WTC11 (cell line): ENCODE results near the gene IGFBP5. TPM values are rescaled to one million over a fixed set of nuclear protein-coding genes. Genes with fewer than 3 reads are reported as not detected.

Experiments
- ATAC-seq: fragments of 200-7000 bp; cut with Tn5 transposase; 2 replicates; pipeline ENCODE4 v1.10.0; 2021; ENCODE audit warnings: mild to moderate bottlenecking, moderate library complexity
- CTCF ChIA-PET: fragments of 300-600 bp; sonication (Branson Sonifier 250); formaldehyde crosslinking; loops from one replicate; lab custom pipeline; 2021; ENCODE audit warnings: antibody characterized with exemption; lab: Charles Lee
- POLR2A ChIA-PET: fragments of 350-600 bp; sonication (Branson Sonifier 250); formaldehyde crosslinking; loops from one replicate; lab custom pipeline; 2021; ENCODE audit warnings: antibody characterized with exemption; lab: Charles Lee
- DNase-seq: peaks from one replicate; pipeline ENCODE4 v3.0.0; 2021; ENCODE audit warnings: low spot score
- H3K27ac Mint-ChIP-seq: 2 replicates; pipeline ENCODE4 v1.8.0; 2021; ENCODE audit warnings: mixed read lengths
- H3K27me3 Mint-ChIP-seq: 2 replicates; pipeline ENCODE4 v1.8.0; 2021; ENCODE audit warnings: low read depth, mild to moderate bottlenecking, moderate library complexity, mixed read lengths
- H3K36me3 Mint-ChIP-seq: 2 replicates; pipeline ENCODE4 v1.8.0; 2021; ENCODE audit warnings: mixed read lengths
- H3K4me1 Mint-ChIP-seq: 2 replicates; pipeline ENCODE4 v1.8.0; 2022; ENCODE audit warnings: mixed read lengths
- H3K4me3 Mint-ChIP-seq: 2 replicates; pipeline ENCODE4 v1.8.0; 2021; ENCODE audit warnings: mild to moderate bottlenecking, moderate library complexity, mixed read lengths
- H3K9me3 Mint-ChIP-seq: 2 replicates; pipeline ENCODE4 v1.8.0; 2021; ENCODE audit warnings: mixed read lengths
- ESRRA ChIP-seq: sonication (generic); formaldehyde crosslinking; IDR thresholded peaks from 2 replicates; pipeline ENCODE4 v1.8.1; 2022; ENCODE audit warnings: mild to moderate bottlenecking, missing genetic modification reagents, borderline replicate concordance
- FOXP1 ChIP-seq: sonication (generic); formaldehyde crosslinking; IDR thresholded peaks from 2 replicates; pipeline ENCODE4 v1.8.0; 2022; ENCODE audit warnings: missing genetic modification reagents, mild to moderate bottlenecking, moderate library complexity, borderline replicate concordance
- MXD4 ChIP-seq: fragments of 250-450 bp; sonication (Bioruptor Pico); IDR thresholded peaks from 2 replicates; pipeline ENCODE4 v1.8.0; 2021; ENCODE audit warnings: mild to moderate bottlenecking, moderate library complexity, borderline replicate concordance
- NR2C2 ChIP-seq: sonication (generic); formaldehyde crosslinking; IDR thresholded peaks from 2 replicates; pipeline ENCODE4 v1.8.0; 2022; ENCODE audit warnings: mild to moderate bottlenecking, missing genetic modification reagents
- RORB ChIP-seq: fragments of 250-450 bp; sonication (Bioruptor Pico); IDR thresholded peaks from 2 replicates; pipeline ENCODE4 v1.9.0; 2021; ENCODE audit warnings: mild to moderate bottlenecking
- SMAD4 ChIP-seq: sonication (generic); formaldehyde crosslinking; IDR thresholded peaks from 2 replicates; pipeline ENCODE4 v1.8.0; 2022; ENCODE audit warnings: mild to moderate bottlenecking, missing genetic modification reagents
- ZNF416 ChIP-seq: fragments of 250-450 bp; sonication (Bioruptor Pico); IDR thresholded peaks from 2 replicates; pipeline ENCODE4 v1.9.0; 2021; ENCODE audit warnings: mild to moderate bottlenecking, inconsistent platforms
- ZNF671 ChIP-seq: fragments of 250-450 bp; sonication (Bioruptor Pico); IDR thresholded peaks from 2 replicates; pipeline ENCODE4 v1.8.0; 2021; ENCODE audit warnings: mild to moderate bottlenecking
- total RNA-seq: library from RNA; stranded (reverse); gene quantifications from 3 replicates; pipeline ENCODE4 v1.2.3, GENCODE V29; 2021
- TF ChIP-seq, protein P1 (sequence below): sonication (generic); formaldehyde crosslinking; IDR thresholded peaks from 2 replicates; pipeline ENCODE4 v1.8.1; 2023; ENCODE audit warnings: mild to moderate bottlenecking, missing genetic modification reagents, borderline replicate concordance
- TF ChIP-seq, protein P2 (sequence below): sonication (generic); formaldehyde crosslinking; IDR thresholded peaks from 2 replicates; pipeline ENCODE4 v1.8.0; 2023; ENCODE audit warnings: missing genetic modification reagents
- TF ChIP-seq, protein P3 (sequence below): sonication (generic); formaldehyde crosslinking; IDR thresholded peaks from 2 replicates; pipeline ENCODE4 v1.8.0; 2022; ENCODE audit warnings: missing genetic modification reagents
- TF ChIP-seq, protein P4 (sequence below): fragments of 250-450 bp; sonication (Bioruptor Pico); IDR thresholded peaks from 2 replicates; pipeline ENCODE4 v1.9.0; 2021; ENCODE audit warnings: mild to moderate bottlenecking
- TF ChIP-seq, protein P5 (sequence below): sonication (generic); formaldehyde crosslinking; conservative IDR thresholded peaks from 2 replicates; pipeline ENCODE4 v1.8.1; 2022; ENCODE audit warnings: mild to moderate bottlenecking, missing genetic modification reagents
- TF ChIP-seq, protein P6 (sequence below): sonication (generic); formaldehyde crosslinking; IDR thresholded peaks from 2 replicates; pipeline ENCODE4 v1.8.1; 2023; ENCODE audit warnings: mild to moderate bottlenecking, missing genetic modification reagents, moderate library complexity

The IGFBP5 gene
- total RNA-seq, 1 experiment from 2014 or later = 5.3 TPM

DNA sequence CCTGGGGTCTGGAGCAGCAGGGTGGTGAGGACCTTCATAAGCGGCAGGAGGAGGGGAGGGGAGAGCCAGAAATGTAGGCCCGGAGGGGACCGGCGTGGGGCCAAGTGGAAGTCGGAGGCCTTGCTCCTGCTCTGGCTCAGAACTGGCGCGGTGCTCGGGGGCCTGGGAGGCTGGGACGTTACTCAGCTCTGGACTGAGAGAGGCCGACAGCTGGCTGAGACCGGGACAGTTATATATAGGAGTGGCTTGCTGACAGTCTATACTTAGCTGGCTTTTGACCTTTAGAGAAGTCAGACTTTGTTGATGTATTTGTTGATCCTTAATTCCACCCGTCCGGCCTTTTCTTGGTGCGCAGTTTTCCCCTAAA is 15.7 kb downstream of the IGFBP5 start:
- ATAC-seq = no peak
- ChIA-PET POLR2A (interaction anchor here (0.5 kb wide), 1 partner anchor 8 kb away, joined by 3 read pairs; no protein-coding TSS in a partner anchor), CTCF (interaction anchor here (0.6 to 1.6 kb wide), 5 partner anchors 8 to 32 kb away, joined by 3 to 8 read pairs (median 3); partner anchors contain the start of gene IGFBP5)
- Mint-ChIP-seq H3K27me3 (no peaks in the 10 kb centered on the region; the same call in 1 of the 2 replicates), H3K36me3 (no peaks in the 10 kb centered on the region), H3K4me1 (peaks cover 42% of the 10 kb centered on the region), H3K27ac (no peak overlapping the region), H3K9me3 (no peaks in the 10 kb centered on the region), H3K4me3 (no peak overlapping the region)
- TF ChIP-seq ZNF416 (CRISPR knock-in tag) (no peak), FOXP1 (no peak)
- TF ChIP-seq, protein P1, sequence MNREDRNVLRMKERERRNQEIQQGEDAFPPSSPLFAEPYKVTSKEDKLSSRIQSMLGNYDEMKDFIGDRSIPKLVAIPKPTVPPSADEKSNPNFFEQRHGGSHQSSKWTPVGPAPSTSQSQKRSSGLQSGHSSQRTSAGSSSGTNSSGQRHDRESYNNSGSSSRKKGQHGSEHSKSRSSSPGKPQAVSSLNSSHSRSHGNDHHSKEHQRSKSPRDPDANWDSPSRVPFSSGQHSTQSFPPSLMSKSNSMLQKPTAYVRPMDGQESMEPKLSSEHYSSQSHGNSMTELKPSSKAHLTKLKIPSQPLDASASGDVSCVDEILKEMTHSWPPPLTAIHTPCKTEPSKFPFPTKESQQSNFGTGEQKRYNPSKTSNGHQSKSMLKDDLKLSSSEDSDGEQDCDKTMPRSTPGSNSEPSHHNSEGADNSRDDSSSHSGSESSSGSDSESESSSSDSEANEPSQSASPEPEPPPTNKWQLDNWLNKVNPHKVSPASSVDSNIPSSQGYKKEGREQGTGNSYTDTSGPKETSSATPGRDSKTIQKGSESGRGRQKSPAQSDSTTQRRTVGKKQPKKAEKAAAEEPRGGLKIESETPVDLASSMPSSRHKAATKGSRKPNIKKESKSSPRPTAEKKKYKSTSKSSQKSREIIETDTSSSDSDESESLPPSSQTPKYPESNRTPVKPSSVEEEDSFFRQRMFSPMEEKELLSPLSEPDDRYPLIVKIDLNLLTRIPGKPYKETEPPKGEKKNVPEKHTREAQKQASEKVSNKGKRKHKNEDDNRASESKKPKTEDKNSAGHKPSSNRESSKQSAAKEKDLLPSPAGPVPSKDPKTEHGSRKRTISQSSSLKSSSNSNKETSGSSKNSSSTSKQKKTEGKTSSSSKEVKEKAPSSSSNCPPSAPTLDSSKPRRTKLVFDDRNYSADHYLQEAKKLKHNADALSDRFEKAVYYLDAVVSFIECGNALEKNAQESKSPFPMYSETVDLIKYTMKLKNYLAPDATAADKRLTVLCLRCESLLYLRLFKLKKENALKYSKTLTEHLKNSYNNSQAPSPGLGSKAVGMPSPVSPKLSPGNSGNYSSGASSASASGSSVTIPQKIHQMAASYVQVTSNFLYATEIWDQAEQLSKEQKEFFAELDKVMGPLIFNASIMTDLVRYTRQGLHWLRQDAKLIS (CRISPR knock-in tag) = no peak
- no peak for DNase-seq

DNA sequence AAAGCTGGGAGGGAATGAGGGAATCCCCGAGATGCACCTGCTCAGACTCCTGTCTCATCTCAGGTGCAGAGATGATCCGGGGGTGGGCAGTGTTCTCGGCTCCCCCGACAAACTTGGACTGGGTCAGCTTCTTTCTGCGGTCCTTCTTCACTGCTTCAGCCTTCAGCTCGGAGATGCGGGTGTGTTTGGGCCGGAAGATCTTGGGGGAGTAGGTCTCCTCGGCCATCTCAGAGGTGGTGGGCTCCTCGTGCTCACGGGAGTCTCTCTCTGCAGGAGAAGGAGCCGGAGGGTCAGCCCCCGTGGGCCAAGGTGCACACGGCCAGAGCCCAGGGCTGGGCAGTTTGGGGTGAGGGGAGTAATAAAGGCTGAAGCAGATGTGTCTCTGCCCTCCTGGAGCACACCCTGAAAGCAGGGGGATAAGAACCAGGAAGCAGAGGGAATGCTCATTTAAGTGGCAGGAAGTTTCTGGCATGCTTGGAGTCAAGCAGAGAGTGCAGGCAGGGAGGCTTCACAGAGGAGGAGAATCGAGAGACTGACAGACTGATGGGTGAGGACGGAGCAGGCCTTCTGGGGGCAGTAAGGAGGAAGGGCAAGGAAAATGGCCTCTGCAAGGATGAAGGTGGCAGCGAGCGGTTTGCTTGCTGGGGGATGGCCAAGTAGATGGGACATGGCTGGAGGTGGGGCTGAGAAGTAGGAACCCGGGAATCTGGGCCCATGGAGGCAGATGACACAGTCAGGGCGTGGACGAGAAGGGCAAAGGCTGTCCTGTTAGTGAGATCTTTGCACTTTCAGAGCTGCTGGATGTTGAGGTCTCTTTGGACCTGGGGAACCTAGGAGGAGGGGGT is 16.3 kb downstream of the IGFBP5 start:
- H3K27ac Mint-ChIP-seq = peak overlapping the region; percentile 3
- DNase-seq = no peak
- ATAC-seq = peak; percentile 48
- H3K4me1 Mint-ChIP-seq = peaks cover 42% of the 10 kb centered on the region
- no peak overlapping the region for H3K4me3 Mint-ChIP-seq
- ChIA-PET POLR2A (no interaction called here), CTCF (interaction anchor here (0.6 to 1.6 kb wide), 5 partner anchors 9 to 32 kb away, joined by 3 to 8 read pairs (median 3); partner anchors contain the start of gene IGFBP5)
- TF ChIP-seq ZNF671 (CRISPR knock-in tag) (no peak), MXD4 (no peak), SMAD4 (CRISPR knock-in tag) (no peak), ESRRA (CRISPR knock-in tag) (no peak), RORB (CRISPR knock-in tag) (no peak), NR2C2 (CRISPR knock-in tag) (no peak)
- TF ChIP-seq, protein P2, sequence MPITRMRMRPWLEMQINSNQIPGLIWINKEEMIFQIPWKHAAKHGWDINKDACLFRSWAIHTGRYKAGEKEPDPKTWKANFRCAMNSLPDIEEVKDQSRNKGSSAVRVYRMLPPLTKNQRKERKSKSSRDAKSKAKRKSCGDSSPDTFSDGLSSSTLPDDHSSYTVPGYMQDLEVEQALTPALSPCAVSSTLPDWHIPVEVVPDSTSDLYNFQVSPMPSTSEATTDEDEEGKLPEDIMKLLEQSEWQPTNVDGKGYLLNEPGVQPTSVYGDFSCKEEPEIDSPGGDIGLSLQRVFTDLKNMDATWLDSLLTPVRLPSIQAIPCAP (CRISPR knock-in tag) = no peak
- TF ChIP-seq, protein P3, sequence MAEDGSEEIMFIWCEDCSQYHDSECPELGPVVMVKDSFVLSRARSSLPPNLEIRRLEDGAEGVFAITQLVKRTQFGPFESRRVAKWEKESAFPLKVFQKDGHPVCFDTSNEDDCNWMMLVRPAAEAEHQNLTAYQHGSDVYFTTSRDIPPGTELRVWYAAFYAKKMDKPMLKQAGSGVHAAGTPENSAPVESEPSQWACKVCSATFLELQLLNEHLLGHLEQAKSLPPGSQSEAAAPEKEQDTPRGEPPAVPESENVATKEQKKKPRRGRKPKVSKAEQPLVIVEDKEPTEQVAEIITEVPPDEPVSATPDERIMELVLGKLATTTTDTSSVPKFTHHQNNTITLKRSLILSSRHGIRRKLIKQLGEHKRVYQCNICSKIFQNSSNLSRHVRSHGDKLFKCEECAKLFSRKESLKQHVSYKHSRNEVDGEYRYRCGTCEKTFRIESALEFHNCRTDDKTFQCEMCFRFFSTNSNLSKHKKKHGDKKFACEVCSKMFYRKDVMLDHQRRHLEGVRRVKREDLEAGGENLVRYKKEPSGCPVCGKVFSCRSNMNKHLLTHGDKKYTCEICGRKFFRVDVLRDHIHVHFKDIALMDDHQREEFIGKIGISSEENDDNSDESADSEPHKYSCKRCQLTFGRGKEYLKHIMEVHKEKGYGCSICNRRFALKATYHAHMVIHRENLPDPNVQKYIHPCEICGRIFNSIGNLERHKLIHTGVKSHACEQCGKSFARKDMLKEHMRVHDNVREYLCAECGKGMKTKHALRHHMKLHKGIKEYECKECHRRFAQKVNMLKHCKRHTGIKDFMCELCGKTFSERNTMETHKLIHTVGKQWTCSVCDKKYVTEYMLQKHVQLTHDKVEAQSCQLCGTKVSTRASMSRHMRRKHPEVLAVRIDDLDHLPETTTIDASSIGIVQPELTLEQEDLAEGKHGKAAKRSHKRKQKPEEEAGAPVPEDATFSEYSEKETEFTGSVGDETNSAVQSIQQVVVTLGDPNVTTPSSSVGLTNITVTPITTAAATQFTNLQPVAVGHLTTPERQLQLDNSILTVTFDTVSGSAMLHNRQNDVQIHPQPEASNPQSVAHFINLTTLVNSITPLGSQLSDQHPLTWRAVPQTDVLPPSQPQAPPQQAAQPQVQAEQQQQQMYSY (CRISPR knock-in tag) = no peak
- TF ChIP-seq, protein P4, sequence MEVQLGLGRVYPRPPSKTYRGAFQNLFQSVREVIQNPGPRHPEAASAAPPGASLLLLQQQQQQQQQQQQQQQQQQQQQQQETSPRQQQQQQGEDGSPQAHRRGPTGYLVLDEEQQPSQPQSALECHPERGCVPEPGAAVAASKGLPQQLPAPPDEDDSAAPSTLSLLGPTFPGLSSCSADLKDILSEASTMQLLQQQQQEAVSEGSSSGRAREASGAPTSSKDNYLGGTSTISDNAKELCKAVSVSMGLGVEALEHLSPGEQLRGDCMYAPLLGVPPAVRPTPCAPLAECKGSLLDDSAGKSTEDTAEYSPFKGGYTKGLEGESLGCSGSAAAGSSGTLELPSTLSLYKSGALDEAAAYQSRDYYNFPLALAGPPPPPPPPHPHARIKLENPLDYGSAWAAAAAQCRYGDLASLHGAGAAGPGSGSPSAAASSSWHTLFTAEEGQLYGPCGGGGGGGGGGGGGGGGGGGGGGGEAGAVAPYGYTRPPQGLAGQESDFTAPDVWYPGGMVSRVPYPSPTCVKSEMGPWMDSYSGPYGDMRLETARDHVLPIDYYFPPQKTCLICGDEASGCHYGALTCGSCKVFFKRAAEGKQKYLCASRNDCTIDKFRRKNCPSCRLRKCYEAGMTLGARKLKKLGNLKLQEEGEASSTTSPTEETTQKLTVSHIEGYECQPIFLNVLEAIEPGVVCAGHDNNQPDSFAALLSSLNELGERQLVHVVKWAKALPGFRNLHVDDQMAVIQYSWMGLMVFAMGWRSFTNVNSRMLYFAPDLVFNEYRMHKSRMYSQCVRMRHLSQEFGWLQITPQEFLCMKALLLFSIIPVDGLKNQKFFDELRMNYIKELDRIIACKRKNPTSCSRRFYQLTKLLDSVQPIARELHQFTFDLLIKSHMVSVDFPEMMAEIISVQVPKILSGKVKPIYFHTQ (CRISPR knock-in tag) = no peak
- TF ChIP-seq, protein P5, sequence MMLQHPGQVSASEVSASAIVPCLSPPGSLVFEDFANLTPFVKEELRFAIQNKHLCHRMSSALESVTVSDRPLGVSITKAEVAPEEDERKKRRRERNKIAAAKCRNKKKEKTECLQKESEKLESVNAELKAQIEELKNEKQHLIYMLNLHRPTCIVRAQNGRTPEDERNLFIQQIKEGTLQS (CRISPR knock-in tag) = no peak
- TF ChIP-seq, protein P6, sequence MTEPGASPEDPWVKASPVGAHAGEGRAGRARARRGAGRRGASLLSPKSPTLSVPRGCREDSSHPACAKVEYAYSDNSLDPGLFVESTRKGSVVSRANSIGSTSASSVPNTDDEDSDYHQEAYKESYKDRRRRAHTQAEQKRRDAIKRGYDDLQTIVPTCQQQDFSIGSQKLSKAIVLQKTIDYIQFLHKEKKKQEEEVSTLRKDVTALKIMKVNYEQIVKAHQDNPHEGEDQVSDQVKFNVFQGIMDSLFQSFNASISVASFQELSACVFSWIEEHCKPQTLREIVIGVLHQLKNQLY (CRISPR knock-in tag) = no peak
- no peaks in the 10 kb centered on the region for H3K36me3 Mint-ChIP-seq
- no peaks in the 10 kb centered on the region for H3K9me3 Mint-ChIP-seq
- no peaks in the 10 kb centered on the region; the same call in 1 of the 2 replicates for H3K27me3 Mint-ChIP-seq
